ENCODE data around the gene GPR68.

GPR68 gene

DNA sequence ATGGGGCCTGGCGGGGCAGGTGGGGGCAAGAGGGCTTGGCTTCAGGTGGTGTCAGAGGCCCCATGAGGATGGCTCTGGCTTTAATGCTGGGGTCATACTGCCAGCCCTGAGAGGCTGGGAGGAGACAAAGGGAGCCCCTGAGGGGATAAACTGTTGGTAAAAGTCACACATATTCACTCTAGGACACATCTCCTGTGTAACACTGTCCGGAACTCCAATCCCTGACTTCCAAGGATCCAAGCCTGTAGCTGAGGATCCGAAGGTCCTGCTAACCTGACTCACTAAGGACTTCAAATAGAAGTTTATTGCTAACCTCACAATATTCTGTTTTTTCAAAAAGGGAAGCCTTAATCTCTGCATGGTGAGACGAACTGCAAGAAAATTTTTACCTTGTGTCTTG, 39.2 kb upstream of the GPR68 start (continued):
- TF ChIP-seq, protein P1, sequence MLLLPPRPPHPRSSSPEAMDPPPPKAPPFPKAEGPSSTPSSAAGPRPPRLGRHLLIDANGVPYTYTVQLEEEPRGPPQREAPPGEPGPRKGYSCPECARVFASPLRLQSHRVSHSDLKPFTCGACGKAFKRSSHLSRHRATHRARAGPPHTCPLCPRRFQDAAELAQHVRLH (tag by site-specific recombination; IDR thresholded peaks at IDR 0.05): no peak

- CTCF ChIA-PET: interaction anchor here (0.7 to 6.3 kb wide), 2 partner anchors 107 to 843 kb away, joined by 3 to 156 read pairs; no protein-coding TSS in a partner anchor
- H3K9me3 ChIP-seq (ENCODE audit: control insufficient read depth, insufficient read depth, low read depth, low read length): no peaks in the 10 kb centered on the region
- H3K27ac ChIP-seq (ENCODE audit: extremely low read depth, low read depth, low read length): no peak overlapping the region
- H3K4me3 ChIP-seq (ENCODE audit: low read depth, low read length): no peak overlapping the region
- H3K4me1 ChIP-seq (ENCODE audit: control insufficient read depth, insufficient read depth, low read length): peaks cover 19% of the 10 kb centered on the region
- H3K36me3 ChIP-seq (ENCODE audit: control insufficient read depth in 2 of 2, insufficient read depth in 1 of 2, low read length in 2 of 2): peaks cover 5 to 42% of the 10 kb centered on the region in 2 experiments
- POLR2A ChIA-PET: no interaction called here
- TF ChIP-seq KLF1 (tag by site-specific recombination; IDR thresholded peaks at IDR 0.05) (no peak), ZBTB1 (tag by site-specific recombination; IDR thresholded peaks at IDR 0.05) (no peak), ZNF211 (tag by site-specific recombination; IDR thresholded peaks at IDR 0.05; ENCODE audit: low read depth) (no peak), ZNF239 (tag by site-specific recombination; IDR thresholded peaks at IDR 0.05) (no peak), ZNF692 (tag by site-specific recombination; IDR thresholded peaks at IDR 0.05) (no peak), ZNF560 (tag by site-specific recombination; IDR thresholded peaks at IDR 0.05; ENCODE audit: borderline replicate concordance) (no peak), MYNN (tag by site-specific recombination; IDR thresholded peaks at IDR 0.05; ENCODE audit: borderline replicate concordance) (no peak), ZNF280C (tag by site-specific recombination; IDR thresholded peaks at IDR 0.05) (no peak), ZNF660 (tag by site-specific recombination; IDR thresholded peaks at IDR 0.05) (no peak), ZNF776 (tag by site-specific recombination; IDR thresholded peaks at IDR 0.05; ENCODE audit: borderline replicate concordance) (no peak), ZNF24 (tag by site-specific recombination; IDR thresholded peaks at IDR 0.05) (no peak), ZNF350 (tag by site-specific recombination; IDR thresholded peaks at IDR 0.05) (no peak), ZNF311 (tag by site-specific recombination; IDR thresholded peaks at IDR 0.05; ENCODE audit: borderline replicate concordance) (no peak), ZNF404 (tag by site-specific recombination; IDR thresholded peaks at IDR 0.05) (no peak), OSR2 (tag by site-specific recombination; IDR thresholded peaks at IDR 0.05) (no peak), ZNF626 (tag by site-specific recombination; IDR thresholded peaks at IDR 0.05) (no peak), ZNF292 (tag by site-specific recombination; IDR thresholded peaks at IDR 0.05; ENCODE audit: borderline replicate concordance, low read depth) (no peak)
- TF ChIP-seq, protein P2, sequence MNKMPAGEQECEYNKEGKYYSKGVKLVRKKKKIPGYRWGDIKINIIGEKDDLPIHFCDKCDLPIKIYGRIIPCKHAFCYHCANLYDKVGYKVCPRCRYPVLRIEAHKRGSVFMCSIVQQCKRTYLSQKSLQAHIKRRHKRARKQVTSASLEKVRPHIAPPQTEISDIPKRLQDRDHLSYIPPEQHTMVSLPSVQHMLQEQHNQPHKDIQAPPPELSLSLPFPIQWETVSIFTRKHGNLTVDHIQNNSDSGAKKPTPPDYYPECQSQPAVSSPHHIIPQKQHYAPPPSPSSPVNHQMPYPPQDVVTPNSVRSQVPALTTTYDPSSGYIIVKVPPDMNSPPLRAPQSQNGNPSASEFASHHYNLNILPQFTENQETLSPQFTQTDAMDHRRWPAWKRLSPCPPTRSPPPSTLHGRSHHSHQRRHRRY (tag by site-specific recombination; IDR thresholded peaks at IDR 0.05): no peak
- TF ChIP-seq, protein P3, sequence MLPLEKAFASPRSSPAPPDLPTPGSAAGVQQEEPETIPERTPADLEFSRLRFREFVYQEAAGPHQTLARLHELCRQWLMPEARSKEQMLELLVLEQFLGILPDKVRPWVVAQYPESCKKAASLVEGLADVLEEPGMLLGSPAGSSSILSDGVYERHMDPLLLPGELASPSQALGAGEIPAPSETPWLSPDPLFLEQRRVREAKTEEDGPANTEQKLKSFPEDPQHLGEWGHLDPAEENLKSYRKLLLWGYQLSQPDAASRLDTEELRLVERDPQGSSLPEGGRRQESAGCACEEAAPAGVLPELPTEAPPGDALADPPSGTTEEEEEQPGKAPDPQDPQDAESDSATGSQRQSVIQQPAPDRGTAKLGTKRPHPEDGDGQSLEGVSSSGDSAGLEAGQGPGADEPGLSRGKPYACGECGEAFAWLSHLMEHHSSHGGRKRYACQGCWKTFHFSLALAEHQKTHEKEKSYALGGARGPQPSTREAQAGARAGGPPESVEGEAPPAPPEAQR (tag by site-specific recombination; IDR thresholded peaks at IDR 0.05): no peak
Observed at GRCh38 chr14:91282954-91283645, 38.6 kb upstream of the GPR68 start.
